NCI-H345 (cell line): ENCODE data around the gene COL26A1.
"Not testable (repeated sequence)": the region's sequence is repeated elsewhere in the genome, so short reads cannot be mapped to it uniquely, and the experiment has no call there.

Experiments
- DNase-seq: peaks from one replicate; lab custom pipeline; 2025; lab: John Stamatoyannopoulos, UW

Gene COL26A1

DNA sequence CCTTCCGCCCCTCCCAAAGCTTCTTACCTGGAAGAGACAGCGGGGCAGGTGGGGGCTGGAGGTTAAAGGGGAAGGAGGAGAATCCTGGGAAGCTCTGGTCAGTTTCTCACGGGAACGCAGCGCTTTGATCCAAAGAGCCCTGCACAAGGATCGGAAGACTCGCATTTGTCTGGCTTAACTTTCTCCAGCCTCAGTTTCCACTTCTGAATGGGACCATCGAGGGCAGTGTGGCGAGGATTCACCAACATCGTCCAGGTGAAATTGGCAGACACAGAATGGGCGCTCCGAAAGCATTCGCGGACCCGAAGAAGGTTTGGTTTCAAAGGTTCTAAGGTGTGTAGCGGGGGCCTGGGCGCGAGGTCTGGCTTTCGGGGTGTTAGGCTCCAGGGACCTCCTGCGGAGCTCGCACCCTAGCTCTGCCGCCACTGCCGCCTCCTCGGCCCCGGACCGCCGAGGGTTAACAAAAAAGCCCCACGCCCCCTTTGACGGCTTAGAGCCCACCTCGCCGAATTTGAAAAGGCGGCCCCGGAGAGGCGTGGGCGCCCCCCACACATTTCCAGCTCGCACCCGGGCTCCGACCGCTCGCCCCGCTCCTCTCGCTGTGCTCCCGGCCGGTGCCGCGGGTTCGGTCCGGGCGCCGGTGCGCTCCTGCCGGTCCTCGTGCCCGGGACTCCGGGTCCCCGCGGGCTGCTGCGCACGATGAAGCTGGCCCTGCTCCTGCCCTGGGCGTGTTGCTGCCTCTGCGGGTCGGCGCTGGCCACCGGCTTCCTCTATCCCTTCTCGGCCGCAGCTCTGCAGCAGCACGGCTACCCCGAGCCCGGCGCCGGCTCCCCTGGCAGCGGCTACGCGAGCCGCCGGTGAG is at the start of gene COL26A1:
Gene COL26A1, plus strand, starts transcription at position 542 of the 862 bp plus-strand sequence. Its CDS starts 158 bp downstream, at position 700.
- peak; percentile 5 for DNase-seq

DNA sequence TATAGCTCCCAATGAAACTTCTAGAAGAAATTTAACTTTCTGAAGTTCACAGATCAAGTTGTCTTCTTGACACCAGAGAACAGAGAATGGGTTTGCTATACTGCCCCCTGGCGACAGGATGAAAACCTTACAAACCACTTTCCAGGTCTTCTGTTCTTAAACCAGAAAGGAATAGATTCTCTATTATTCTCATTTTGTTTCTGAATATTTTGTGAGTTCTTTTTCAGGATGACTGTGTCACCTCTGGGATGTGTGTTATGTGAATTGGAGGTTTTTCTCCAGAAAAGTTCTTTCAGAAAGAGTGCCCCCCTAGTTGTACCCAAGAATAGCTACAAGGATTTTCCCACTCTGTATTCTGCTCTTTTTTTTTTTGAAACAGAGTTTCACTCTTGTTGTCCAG is 47.3 kb upstream of the COL26A1 start:
- DNase-seq = peak; percentile 7

DNA sequence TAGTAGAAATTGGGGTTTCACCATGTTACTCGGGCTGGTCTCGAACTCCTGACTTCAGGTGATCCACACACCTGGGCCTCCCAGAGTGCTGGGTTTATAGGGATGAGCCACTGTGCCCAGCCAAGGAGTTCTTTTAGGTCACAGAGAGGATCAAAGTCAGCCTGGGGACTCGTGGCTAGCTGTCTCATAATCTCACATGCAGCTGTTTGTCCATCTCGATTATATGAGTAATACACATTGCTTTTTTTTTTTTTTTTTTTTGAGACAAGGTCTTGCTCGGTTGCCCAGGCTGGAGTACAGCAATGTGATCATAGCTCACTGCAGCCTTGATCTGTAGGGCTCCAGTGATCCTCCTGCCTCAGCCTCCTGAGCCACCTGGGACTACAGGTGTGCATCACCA is 43.3 kb upstream of the COL26A1 start:
- no peak for DNase-seq

DNA sequence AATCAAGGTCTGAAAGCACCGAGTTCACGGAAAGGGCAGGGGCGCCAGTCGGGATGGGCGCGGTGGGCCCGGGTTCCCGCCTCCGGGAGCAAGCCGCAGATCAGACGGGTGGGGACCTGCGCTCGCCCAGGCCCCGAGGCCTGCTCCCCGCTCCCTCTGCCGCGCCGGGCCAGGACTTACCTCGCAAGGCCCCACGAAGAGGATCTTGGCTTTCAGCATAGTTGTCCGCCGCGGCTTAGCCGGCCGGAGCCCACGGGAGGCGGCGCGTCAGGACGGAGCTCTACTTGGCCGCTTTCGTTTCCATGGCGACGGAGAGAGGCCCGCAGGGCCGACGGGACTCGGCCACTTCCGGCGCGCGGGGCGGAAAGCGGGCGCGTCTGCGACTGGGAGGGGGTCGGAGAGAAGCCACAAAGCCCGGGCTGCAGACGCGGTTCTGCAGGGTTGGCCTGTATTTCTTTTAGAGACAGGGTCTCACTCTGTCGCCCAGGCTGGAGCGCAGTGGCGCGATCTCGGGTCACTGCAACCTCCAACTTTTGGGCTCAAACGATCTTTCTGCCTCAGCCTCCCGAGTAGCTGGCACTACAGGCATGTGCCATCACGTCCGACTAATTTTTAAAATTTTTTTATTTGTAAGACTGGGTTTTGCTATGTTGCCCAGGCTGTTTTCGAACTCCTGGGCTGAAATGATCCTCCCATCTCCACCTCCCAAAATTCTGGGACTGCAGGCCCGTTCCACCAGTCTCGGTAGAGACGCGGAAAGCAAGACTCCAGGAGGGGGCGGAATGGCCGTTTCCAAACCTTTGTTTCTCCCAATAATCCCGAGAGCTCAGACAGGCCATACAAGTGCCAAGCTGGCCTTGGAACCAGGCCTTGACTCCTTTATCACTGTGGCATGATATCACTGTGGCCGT is 40.9 kb upstream of the COL26A1 start, which contains the start of gene IFT22:
Gene IFT22, minus strand, starts transcription at position 322 of the 911 bp plus-strand sequence. Its CDS starts 103 bp downstream, at position 219.
- DNase-seq = peak; percentile 94

DNA sequence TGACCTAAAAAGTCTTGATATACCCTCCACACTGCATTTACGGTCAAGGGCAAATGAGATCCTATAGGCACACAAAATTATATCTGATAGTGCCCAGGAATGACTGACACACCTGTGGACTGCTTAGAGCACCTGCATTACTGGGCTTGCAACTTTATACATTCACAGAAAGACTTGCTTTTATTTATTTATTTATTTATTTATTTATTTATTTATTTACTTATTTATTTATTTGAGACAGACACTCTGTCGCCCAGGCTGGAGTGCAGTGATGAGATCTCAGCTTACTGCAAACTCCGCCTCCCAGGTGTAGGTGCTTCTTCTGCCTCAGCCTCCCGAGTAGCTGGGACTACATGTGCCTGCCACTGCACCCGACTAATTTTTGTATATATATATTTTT is 34.5 kb upstream of the COL26A1 start:
- no peak for DNase-seq

DNA sequence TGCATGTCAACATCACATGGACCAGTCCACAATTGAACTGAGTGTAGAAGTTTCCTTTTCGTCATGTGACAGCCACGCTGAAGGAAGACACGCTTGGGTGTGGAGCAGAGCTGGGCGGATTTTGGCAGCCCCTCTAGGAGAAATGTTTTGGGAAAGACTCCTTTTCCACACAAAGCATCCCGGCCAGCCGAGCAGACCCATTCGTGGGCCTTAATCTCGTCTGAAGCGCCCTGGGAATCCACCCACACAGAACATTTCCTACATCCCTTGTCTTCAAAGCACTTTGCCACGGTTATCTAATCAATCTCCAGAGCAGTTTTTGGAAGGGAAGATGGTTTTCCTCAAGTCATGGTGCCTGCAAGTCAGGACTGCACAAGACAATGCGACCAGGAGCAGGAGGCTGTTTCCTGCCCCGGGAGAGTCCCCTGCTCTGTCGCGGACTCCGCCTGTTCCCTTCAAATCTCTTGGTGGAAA is 32.6 kb upstream of the COL26A1 start:
- DNase-seq = no peak

DNA sequence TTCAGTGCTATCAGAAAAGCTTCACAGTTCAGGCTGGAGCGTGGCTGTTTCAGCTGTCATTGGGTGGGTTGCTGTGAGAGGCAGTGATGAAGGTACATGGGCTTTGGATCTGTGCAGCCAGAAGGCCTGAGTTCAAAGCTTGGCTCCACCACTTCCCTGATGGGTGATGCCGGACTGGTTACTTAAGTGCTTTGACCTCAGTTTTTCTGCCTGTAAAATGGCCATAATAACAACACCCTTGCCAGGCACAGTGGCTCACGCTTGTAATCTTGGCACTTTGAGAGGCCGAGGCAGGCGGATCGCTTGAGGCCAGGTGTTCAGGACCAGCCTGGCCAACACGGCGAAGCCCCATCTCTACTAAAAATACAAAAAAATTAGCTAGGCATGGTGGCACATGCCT is 30.6 kb upstream of the COL26A1 start:
- no peak for DNase-seq

DNA sequence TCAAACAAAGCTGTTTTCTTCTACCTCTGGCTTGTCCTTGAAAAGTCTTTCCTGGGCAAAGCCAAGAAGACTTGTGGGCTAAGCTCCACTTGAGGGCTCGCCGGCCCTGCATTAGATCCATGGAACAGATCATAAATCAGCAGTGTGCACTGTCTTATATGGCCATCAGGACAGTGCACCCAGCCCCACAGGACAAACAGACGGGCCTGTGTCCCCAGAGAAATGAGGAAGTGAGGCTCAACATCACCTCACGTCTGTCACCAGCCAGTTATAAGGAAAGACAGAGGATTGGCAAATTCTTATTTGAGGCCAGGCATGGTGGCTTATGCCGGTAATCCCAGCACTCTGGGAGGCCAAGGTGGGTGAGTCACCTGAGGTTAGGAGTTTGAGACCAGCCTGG is 28.8 kb upstream of the COL26A1 start:
- no peak for DNase-seq

DNA sequence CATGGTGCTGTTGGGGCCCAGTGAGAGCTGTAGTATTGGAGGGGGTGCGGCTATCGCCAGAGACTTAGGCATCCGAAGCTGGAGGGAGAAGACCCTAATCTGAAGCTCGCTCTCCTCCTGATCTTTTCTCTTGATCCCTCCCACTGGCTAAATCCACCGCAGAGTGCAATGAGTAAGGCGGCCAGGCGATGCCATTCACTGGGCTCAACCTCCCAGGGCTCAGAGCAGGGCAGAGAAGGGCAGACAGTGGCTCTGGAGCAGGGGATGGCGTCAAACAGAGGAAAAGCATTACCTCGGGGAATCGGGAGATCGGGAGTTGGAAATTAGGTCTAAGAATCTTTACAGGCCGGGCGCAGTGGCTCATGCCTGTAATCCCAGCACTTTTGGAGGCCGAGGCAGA is 22.3 kb upstream of the COL26A1 start:
- DNase-seq = no peak

DNA sequence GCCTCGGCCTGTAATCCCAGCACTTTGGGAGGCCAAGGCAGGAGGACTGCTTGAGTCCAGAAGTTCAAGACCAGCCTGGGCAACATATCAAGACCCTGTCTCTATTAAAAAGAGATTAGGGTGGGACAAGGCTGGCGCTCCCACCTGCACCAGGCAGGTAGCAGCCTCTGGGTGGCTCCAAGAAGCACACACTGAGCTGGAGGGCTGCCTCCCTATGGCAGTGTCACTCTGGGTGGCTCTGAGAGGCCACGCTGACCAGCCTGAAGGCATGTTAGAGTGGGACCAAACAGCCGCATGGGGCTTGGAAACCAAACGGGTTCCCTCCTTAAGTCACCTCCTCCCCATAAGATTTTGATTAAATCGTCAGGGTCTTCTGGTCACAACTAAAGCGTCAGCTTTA is 19.8 kb upstream of the COL26A1 start:
- DNase-seq = no peak

DNA sequence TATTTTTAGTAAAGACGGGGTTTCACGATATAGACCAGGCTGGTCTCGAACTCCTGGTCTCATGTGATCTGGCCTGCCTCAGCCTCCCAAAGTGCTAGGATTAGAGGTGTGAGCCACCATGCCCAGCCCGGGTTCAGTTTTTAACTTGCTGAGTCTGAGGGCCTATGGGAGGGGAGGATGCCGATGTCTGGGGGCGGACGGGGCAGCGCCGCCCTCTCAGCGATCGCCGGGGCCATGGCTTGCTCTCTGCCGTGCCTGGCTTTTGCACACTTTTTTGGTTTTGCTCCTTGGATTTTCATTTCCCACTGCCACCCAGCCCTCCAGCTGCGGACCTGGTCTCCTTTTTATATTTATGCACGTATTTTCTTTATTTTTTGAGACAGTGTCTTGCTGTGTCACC is 15.2 kb upstream of the COL26A1 start:
- no peak for DNase-seq

DNA sequence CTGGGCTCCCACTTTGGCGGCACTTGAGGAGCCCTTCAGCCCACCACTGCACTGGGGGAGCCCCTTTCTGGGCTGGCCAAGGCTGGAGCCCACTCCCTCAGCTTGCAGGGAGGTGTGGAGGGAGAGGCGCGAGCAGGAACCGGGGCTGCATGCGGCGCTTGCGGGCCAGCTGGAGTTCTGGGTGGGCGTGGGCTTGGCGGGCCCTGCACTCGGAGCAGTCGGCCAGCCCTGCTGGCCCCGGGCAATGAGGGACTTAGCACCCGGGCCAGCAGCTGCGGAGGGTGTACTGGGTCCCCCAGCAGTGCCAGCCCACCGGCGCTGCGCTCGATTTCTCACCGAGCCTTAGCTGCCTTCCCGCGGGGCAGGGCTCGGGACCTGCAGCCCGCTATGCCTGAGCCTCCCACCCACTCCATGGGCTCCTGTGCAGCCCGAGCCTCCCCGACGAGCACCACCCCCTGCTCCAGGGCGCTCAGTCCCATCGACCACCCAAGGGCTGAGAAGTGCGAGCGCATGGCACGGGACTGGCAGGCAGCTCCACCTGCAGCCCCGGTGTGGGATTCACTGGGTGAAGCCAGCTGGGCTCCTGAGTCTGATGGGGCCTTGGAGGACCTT is 14.1 kb upstream of the COL26A1 start:
- not testable (repeated sequence) for DNase-seq

DNA sequence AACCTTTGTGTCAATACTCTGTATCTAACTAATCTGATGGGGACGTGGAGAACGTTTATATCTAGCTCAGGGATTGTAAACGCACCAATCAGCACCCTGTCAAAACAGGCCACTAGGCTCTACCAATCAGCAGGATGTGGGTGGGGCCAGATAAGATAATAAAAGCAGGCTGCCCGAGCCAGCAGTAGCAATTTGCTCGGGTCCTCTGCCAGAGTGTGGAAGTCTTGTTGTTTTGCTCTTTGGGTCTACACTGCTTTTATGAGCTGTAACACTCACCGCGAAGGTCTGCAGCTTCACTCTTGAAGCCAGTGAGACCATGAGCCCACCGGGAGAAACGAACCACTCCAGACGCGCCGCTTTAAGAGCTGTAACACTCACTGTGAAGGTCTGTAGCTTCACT is 13.4 kb upstream of the COL26A1 start:
- DNase-seq = not testable (repeated sequence)

DNA sequence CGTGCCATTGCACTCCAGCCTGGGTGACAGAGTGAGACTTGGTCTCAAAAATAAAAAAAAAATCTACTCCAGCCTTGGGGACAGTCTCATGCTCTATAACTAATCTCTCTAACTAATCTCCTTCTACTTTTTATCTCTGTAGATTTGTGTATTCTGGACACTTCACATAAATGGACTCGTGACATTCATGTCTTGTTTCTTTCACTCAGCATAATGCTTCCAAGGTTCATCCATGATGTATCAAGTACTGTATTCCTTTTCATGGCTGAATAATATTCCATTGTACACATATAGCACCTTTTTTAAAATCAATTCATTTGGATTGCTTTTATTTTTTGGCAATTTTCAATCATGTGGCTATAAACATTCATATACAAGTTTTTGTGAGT is 9.8 kb upstream of the COL26A1 start:
- no peak for DNase-seq

DNA sequence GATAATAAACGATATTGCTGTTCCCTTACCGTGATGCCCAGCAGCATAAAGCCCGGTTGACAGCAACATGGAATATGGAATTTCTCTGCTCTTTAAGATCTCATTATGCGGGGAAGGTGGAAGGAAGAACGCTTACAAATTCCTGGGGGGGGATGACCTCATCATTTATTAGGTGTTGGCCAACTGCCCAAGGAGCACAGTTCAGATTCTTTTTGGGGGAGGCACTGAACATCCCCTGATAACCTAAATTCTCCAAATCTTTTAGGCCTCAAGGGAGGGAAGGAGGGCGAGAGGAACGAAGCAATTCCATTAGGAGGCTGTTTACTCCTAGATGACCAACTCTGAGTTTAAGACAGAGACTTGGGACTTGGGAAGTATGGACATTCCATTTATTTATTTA is 5.2 kb upstream of the COL26A1 start:
- no peak for DNase-seq

DNA sequence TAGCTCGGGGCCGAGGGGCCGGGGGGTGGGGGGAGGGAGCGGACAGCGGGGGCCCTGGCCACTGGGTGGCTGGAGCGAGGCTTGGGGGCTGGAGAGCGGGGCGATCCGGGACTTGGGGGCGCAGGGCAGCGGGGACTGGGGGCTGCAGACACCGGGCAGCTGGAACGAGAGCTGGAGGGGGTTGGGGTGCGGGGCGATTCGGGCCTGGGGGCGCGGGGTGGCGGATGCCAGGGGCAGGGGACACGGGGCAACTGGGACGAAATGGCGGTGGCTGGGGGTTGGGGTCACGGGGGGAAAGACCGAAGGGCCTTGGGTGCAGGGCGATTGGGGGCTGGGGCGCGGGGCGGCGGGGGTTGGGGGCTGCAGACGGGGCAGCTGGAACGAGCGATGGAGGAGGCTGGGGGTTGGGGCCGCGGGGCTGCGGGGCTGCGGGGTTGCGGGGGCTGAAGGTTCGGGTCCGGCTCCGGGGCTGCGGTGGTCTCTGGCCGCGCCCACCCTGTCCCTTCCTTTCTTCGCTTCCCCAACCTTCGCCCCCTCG is 590 bp downstream of the COL26A1 start:
- DNase-seq = no peak

DNA sequence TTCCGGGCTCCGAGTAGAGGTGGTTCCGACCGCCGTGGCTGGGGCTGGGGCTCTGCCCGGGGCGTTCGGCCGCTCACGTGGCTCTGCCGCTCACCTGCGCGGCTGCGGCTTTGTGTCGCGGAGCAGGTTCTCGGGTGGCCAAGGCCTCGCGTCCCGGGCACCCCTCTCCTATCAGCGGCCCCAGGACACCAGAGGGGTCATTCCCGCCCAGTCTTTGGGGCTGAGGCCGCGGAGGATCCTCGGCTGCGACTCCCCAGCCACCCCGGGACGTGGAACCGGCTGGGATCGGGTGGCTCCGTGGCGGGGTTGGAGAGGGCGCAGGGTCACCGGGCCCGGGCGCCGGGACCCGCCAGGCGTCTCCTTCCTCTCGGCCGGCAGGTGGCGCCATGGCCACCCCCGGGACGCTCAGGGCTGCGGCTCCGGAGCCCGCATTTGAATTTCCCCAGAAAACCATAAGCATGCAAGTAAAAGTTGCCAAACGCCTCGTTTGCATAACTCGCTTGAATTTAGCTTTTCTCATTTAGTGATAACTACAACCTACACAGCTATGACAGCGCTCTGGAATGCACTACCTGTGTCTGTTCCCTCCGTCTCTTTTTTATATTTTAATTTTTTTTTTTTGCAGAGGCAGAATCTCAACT is 1.2 kb downstream of the COL26A1 start:
- peak; percentile 42 for DNase-seq

DNA sequence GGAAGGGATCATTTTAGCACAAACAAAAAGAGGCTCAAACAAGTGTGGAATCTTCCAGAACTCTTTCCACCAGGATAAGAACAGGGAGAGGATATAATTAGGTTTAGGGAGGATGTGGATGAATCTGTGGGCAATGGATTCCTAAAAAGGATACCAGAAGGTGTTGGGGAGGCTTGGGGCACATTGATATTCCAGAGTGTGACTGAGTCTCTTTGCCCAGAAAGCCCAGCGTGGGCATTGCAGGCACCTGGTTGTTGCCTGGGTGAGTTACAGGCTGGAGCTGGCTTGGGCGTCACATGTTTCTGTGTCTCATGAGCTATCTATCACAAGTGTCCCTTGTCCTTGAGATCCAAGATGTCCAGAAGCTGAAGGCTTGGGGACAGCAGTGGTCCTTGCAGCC is 3.3 kb downstream of the COL26A1 start:
- no peak for DNase-seq

DNA sequence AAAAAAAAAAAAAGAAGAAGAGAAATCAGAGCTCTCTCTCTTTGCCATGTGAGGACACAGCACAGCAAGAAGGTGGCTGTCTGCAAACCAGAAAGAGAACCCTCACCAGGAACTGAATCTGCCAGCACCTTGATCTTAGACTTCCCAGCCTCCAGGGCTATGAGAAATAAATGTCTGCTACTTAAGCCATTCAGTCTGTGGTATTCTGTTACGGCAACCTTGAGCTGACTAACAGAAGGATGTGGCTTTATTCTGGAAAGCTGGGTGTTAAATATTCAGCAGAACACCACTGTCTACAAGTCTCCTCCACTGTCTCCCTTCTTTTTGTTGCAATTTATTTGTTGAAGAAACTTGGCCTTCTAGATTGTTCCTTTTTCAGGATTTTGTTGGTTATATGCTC is 5.0 kb downstream of the COL26A1 start:
- no peak for DNase-seq

DNA sequence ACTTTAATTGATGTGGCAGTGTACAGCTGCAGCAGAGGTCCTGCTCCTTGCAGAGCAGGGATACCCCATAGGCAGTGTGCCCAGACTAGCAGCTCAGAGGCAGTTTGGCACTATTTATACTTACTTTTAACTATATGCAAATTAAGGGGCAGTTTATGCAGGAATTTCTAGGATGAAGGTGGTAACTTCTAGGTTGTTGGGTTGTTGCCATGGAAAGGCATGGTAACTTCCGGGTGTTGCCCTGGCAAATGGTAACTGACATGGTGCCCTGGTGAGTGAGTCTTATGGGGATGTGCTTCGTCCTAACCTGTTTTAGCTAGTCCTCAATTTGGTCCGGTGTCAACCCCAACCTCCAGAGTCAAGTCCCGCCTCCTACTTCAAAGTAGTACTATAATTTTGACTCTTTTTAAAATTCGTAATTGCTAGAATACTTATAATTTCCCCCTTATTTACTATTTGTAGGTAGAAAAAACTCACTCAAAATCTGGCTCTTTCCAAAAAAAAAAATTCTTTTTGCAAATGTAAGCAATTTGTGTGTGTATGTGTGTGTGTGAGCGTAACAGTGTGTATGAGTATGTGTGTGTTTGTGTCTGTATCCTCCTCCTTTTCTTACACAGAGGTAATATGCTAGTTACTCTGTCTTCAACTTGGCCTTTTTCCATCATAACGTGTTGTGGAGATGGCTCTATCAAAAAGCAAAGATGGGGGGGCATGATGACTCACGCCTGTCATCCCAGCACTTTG is 5.9 kb downstream of the COL26A1 start:
- DNase-seq = no peak

DNA sequence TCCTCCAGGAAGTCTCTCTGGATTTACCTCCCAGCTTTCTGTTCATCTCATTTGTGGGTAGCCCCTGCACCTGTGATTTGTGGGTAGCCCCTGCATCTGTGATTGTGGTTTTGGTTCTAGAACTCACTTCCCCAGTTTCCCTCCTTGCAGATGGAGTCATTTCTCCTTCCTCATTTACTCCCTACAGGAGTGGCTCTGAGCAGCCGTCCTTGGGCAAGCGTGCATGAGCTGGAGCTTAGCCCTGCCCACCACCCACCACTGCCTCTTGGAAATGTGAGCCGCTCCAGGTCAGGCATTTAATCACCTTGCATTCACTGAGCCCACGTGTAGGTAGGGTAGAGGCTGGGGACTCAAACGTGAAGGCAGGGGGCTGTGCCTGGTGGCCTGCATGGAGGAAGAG is 8.2 kb downstream of the COL26A1 start:
- no peak for DNase-seq
